Measurements from ENCODE around the gene PAX5. TPM values are rescaled to one million over a fixed set of nuclear protein-coding genes. Genes with fewer than 3 reads are reported as not detected.

PAX5 gene
- total RNA-seq, 2 experiments from 2014 or later = 62.5 to 141 TPM

DNA sequence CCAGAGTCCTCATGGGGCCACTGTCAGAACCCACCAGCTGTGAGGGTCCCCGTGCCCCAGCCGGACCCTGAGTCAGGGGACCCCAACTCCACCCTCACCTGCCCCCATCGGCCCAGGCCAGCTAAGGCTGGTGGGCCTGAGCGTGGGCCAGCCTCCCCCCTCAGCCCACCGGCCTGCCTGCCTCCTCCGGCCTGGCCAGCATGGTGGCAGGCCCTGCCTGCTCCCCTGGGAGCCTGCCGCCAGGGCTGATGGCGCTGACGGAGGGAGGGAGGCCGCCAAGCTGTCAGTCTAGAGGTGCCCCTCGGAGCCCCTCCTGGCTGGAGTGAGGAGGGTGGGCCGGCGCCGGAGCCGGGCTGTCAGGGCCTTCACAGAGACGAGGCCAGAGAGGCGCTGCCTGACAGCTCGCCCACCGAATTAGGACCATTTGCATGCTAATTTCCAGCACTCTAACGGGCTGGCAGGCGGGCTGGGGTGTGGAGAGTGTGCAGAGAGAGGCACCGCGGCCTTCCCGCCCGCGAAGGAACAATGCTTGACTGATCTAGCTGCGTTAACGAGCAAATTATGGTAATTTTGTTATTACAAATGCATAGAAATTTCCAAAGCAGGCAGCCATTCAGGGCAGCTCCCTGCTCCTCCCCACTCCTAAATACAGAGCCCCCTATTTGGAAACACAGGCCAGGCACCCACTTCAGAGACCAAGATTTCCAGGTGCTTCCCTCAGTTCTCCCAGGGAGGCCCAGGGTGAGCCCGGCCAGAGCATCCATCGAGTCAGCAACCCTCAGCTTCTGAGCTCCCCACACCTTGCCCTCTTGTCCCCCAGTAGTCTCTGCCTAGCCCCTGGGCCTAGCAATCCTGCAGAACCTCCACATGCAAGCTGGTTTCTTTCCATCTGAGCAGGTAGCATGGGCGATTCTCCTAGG, 169.3 kb downstream of the PAX5 start:
- no peaks in the 10 kb centered on the region for H3K9me2 ChIP-seq (ENCODE audit: insufficient read depth, low read length)
- H3K79me2 ChIP-seq (ENCODE audit: insufficient read depth, low read depth, low read length) = no peaks in the 10 kb centered on the region
- H3K27ac ChIP-seq (ENCODE audit: low read depth, low read length, poor library complexity, severe bottlenecking) = peak overlapping the region; percentile 68
- H3K4me3 ChIP-seq (ENCODE audit: low read depth, low read length, poor library complexity, severe bottlenecking) = peak overlapping the region; percentile 35
- H3K4me2 ChIP-seq (ENCODE audit: low read length) = peak overlapping the region; percentile 66
- H4K20me1 ChIP-seq (ENCODE audit: insufficient read depth, low read length) = no peaks in the 10 kb centered on the region
- ChIA-PET CTCF (ENCODE audit: unreplicated experiment) (no interaction called here), POLR2A (interaction anchor here (1.0 to 1.2 kb wide), 2 partner anchors 30 to 328 kb away, joined by 3 to 4 read pairs; no protein-coding TSS in a partner anchor)
- no TSS peak for BruUV-seq (replicated peaks)
- peak; percentile 81 for DNase-seq (ENCODE audit: low spot score)
- intact Hi-C loops (cut with micrococcal nuclease; ENCODE audit: unreplicated experiment) = no loop called here
- H3K4me1 ChIP-seq (ENCODE audit: insufficient read depth, low read length, poor library complexity, severe bottlenecking) = peaks cover 30% of the 10 kb centered on the region
- no peaks in the 10 kb centered on the region for H3K9me3 ChIP-seq (ENCODE audit: low read length)
- no peak for TF ChIP-seq EZH2phosphoT487 (IDR thresholded peaks at IDR 0.05; ENCODE audit: borderline replicate concordance, low read depth, low read length)
- TF ChIP-seq, protein P1, sequence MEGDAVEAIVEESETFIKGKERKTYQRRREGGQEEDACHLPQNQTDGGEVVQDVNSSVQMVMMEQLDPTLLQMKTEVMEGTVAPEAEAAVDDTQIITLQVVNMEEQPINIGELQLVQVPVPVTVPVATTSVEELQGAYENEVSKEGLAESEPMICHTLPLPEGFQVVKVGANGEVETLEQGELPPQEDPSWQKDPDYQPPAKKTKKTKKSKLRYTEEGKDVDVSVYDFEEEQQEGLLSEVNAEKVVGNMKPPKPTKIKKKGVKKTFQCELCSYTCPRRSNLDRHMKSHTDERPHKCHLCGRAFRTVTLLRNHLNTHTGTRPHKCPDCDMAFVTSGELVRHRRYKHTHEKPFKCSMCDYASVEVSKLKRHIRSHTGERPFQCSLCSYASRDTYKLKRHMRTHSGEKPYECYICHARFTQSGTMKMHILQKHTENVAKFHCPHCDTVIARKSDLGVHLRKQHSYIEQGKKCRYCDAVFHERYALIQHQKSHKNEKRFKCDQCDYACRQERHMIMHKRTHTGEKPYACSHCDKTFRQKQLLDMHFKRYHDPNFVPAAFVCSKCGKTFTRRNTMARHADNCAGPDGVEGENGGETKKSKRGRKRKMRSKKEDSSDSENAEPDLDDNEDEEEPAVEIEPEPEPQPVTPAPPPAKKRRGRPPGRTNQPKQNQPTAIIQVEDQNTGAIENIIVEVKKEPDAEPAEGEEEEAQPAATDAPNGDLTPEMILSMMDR (conservative IDR thresholded peaks at IDR 0.05; ENCODE audit: low read length) = no peak
- peak overlapping the region; percentile 21; the same call in 1 of the 2 replicates for H2AFZ ChIP-seq (ENCODE audit: low read length)
- peaks cover 59% of the 10 kb centered on the region for H3K36me3 ChIP-seq (ENCODE audit: insufficient read depth, low read length)

DNA sequence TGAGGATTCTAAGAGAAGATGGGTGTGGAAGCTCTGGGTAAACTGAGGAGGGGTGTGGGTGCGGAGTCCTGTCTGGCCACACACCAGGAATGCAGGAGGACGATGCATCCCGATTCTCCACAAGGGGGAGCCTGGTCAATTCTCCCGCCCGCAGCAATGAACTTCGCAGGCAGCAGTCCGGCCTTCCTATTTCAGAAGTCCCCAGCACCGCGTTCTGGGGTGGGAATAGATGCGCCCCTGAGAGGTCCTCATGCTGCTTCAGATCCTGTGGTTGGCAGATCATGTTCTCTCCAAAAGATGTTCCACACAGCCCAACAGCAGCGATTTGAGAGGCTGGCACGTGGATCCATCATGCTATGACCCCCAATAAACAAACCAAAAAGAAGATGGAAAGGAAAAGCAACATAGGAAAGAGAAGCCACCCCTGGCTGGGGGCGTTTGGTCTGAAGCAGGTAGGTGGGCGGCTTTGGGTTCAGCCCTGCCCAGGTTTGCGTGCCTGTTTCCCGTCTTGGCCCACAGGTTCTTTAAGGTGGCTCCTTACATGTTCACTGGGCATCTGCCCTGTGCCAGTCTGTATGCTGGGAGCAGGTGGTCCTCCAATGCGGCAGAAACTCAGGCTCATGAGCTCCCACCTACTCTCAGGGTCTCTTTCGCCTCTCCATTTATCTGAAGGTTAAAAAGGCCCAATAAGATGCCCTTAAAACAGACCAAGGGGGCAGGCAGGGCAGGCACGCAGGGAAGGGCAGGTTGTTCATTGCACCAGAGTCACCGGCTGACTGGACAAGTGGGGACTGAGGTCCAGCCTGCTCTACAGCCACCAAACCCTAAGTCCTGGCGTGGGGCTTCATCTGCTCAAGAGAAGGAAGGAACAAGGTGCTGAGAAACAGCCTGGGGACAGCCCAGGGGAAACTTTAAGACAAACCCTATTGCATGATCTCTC, 171.6 kb downstream of the PAX5 start:
- H4K20me1 ChIP-seq (ENCODE audit: insufficient read depth, low read length) = no peaks in the 10 kb centered on the region
- H3K36me3 ChIP-seq (ENCODE audit: insufficient read depth, low read length) = peaks cover 62% of the 10 kb centered on the region
- TF ChIP-seq, protein P1 (conservative IDR thresholded peaks at IDR 0.05; ENCODE audit: low read length) = peak; percentile 74
- TF ChIP-seq EZH2phosphoT487 (IDR thresholded peaks at IDR 0.05; ENCODE audit: borderline replicate concordance, low read depth, low read length) = no peak
- no TSS peak for BruUV-seq (replicated peaks)
- H3K9me2 ChIP-seq (ENCODE audit: insufficient read depth, low read length) = no peaks in the 10 kb centered on the region
- no peaks in the 10 kb centered on the region for H3K79me2 ChIP-seq (ENCODE audit: insufficient read depth, low read depth, low read length)
- POLR2A ChIA-PET = no interaction called here
- H3K4me1 ChIP-seq (ENCODE audit: insufficient read depth, low read length, poor library complexity, severe bottlenecking) = peaks cover 30% of the 10 kb centered on the region
- intact Hi-C loops (cut with micrococcal nuclease; ENCODE audit: unreplicated experiment) = no loop called here
- no peak overlapping the region for H3K4me3 ChIP-seq (ENCODE audit: low read depth, low read length, poor library complexity, severe bottlenecking)
- H3K27ac ChIP-seq (ENCODE audit: low read depth, low read length, poor library complexity, severe bottlenecking) = no peak overlapping the region
- no peak overlapping the region for H3K4me2 ChIP-seq (ENCODE audit: low read length)
- CTCF ChIA-PET (ENCODE audit: unreplicated experiment) = interaction anchor here (0.5 kb wide), 1 partner anchor 549 kb away, joined by 3 read pairs; no protein-coding TSS in a partner anchor
- H3K9me3 ChIP-seq (ENCODE audit: low read length) = no peaks in the 10 kb centered on the region
- no peak overlapping the region for H2AFZ ChIP-seq (ENCODE audit: low read length)
- DNase-seq (ENCODE audit: low spot score) = no peak
